GM19468 (cell line): ENCODE results near the gene RNF175.

Experiments used
- ATAC-seq: cut with Tn5 transposase; IDR thresholded peaks from one replicate; pipeline ENCODE4 v1.9.1; 2021; ENCODE audit warnings: mild to moderate bottlenecking, moderate library complexity, moderate number of reproducible peaks; ENCODE audit not compliant: unreplicated experiment; ENCODE audit errors: extremely low read depth

RNF175 gene

GRCh38 chr4:153750197-153750817 lies 9.5 kb downstream of the RNF175 start:
- no peak for ATAC-seq

GRCh38 chr4:153748378-153748777 lies 11.4 kb downstream of the RNF175 start:
- no peak for ATAC-seq

DNA sequence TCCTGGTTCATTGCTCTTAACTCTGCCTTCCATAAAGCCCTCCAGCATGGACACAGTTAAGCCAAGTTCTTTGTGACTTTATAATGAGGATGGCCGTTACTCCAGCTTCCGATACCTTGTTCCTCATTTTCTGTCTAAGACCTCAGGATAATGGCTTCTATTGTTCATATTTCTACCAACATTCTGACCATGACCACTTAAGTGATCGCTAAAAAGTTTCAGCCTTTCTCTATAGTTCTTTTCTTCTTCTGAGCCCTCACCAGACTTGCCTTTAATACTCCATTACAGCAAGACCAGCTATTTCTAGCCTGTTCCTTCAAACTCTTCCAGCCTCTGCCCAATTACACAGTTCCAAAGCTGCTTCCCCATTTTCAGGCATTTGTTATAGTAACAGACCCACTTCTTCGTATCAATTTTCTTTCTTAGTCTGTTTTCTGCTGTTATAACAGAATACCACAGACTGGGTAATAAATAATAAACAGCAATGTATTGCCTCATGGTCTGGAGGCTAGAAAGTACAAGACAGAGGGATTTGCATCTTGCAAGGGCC lies 12.3 kb downstream of the RNF175 start:
- ATAC-seq, result no peak

GRCh38 chr4:153745651-153746050 lies 14.2 kb downstream of the RNF175 start:
- ATAC-seq, result no peak

DNA sequence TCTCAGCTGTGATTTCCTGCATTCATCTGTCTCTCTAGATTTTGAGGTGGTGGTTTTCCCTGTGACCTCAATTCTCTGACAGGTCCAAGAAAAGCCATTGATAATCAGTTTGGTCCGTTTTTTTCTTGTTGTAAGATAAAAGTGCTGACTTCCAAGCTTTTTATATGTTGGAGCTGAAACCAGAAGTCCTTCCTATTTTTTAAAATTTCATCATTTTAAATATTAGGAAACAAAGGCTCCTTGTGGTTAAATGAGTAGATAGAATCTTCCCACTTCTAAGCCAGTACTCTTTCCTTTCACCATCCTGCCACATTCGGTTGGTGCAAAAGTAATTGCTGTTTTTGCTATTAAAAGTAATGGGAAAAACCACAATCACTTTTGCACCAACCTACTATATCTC lies 18.3 kb downstream of the RNF175 start:
- no peak for ATAC-seq

- no peak for ATAC-seq
These were observed 23.8 kb downstream of the RNF175 start for GRCh38 chr4:153735906-153736461.

DNA sequence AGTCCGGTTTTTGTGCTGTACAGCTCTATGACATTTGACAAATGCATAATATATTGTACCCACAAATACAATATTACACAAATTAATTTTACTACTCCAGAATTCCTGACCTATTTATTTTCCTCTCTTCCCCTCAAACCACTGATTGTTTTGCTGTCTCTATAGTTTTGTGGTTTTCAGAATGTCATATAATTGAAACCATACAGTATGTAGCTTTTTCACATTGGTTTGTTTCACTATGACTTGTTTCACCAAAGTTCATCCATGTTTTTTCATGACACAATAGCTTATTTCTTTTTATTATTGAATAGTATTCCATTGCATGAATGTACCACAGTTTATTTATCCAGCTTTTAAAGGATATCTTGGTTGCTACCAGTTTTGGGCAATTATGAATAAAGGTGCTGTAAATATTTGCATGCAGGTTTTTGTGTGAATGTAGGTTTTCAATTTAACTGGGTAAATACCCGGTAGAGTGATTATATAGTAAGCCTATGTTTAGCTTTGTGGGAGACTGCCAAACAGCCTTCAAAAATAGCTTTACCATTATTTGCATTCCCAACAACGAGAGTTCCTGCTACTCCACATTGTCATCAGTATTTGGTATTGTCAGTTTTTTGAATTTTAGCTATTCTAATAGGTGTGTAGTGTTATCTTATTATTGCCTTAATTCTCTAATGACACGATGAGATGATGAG lies 25.9 kb downstream of the RNF175 start:
- ATAC-seq, result no peak

- ATAC-seq, result no peak
These were observed 28.6 kb downstream of the RNF175 start for GRCh38 chr4:153731239-153731638.

DNA sequence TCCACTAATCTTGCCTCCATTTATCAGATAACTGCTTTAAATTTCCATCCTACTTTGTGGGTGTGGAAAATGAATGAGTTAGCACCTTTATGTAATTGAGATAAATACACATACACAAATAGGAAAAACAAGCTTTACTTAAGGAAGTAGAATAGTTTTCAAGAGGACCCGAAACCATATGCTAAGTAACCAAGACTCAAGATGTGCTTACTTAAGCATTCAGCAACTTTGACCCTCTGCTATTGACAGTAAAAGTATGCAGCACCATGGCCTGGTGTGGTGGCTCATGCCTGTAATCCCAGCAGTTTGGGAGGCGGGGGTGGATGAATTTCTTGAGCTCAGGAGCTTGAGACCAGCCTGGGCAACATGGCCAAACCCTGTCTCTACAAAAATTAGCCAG lies 29.9 kb downstream of the RNF175 start:
- ATAC-seq, result no peak

DNA sequence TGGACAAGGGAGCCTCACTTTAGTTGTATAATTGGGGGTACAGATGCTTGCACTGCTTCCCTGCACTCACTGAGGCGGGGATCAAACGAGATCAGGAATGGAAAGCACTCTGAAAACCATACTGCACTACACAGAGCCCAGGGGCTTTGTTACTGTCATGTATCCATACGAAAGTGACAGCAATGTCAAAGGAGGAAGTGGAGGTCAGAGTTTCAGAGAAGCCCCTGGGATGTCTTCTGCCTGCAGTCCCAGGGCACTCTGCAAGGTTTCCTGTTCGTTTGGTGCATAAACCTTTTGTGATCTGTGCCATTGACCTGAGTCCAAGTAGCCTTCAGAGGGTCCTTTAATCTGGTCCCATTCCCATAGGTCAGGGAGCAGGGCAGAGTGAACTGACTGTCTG lies 31.2 kb downstream of the RNF175 start:
- peak; percentile 83 for ATAC-seq

- no peak for ATAC-seq
These were observed 31.7 kb downstream of the RNF175 start for GRCh38 chr4:153728151-153728550.

- ATAC-seq, result no peak
These were observed 34.0 kb downstream of the RNF175 start for GRCh38 chr4:153725831-153726154.

GRCh38 chr4:153725136-153725830 lies 34.5 kb downstream of the RNF175 start:
- ATAC-seq, result no peak

- ATAC-seq, result no peak
These were observed 35.2 kb downstream of the RNF175 start for GRCh38 chr4:153724606-153725005.

- no peak for ATAC-seq
These were observed 37.8 kb downstream of the RNF175 start for GRCh38 chr4:153722036-153722435.

- ATAC-seq, result no peak
These were observed 45.8 kb downstream of the RNF175 start for GRCh38 chr4:153713866-153714646.

GRCh38 chr4:153710681-153711080 lies 49.1 kb downstream of the RNF175 start:
- ATAC-seq, result no peak

DNA sequence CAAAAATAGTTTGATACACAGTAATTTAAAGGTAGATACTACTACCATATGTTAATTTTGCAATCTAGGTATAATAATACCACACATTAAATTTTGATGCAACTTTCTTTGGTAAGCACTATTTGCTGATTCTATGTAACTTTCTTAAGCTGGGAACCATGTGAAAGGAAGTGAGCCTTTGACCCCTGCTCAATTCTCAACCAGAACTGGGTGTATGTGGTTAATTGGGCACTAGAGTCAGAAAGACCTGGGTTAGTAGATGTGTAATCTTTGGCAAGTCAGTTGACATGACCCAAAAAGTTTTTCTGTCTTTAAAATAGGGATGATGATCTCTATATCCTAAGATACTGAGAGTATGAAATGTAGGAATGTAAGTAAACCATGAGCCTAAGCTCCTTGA lies 53.3 kb downstream of the RNF175 start:
- ATAC-seq, result no peak

DNA sequence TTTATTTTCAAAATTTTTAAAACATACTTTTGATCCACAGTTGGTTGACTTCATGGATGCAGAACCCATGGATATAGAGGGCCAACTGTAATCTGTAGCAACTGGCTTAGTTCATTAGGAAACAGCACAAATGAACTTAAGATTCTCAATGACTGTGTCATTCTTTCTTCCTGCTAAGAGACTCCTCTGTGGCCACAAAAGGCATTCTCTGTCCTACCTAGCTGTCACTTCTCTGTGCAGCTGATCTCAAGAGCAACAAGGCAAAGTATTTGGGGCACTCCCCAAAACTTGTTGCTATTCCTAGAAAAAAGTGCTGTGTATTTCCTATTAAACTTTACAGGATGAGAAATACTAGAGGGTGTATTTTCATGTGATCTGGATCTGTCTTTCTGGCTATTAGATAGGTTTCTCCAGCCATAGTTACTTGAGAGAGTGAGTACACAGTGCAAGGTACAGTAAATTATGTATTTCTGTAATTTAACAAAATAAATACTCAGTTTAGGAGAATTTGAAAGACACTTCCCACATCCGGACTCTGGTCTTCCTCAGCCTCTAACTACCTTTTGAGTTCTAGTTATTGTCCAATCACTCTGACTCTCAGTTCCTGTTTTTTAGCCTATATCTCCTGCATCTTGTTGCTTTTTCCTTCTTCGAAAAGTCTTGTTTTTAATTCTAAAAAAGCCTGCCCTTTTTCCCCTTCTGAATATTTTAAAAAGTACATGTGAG lies 53.9 kb downstream of the RNF175 start:
- peak; percentile 50 for ATAC-seq

- no peak for ATAC-seq
These were observed 55.3 kb downstream of the RNF175 start for GRCh38 chr4:153704522-153704921.
